Measurements from ENCODE around the gene CREBBP. TPM values are rescaled to one million over a fixed set of nuclear protein-coding genes. Genes with fewer than 3 reads are reported as not detected.

Gene CREBBP
- total RNA-seq, result 27.3 and 31.4 TPM in 2 replicates

DNA sequence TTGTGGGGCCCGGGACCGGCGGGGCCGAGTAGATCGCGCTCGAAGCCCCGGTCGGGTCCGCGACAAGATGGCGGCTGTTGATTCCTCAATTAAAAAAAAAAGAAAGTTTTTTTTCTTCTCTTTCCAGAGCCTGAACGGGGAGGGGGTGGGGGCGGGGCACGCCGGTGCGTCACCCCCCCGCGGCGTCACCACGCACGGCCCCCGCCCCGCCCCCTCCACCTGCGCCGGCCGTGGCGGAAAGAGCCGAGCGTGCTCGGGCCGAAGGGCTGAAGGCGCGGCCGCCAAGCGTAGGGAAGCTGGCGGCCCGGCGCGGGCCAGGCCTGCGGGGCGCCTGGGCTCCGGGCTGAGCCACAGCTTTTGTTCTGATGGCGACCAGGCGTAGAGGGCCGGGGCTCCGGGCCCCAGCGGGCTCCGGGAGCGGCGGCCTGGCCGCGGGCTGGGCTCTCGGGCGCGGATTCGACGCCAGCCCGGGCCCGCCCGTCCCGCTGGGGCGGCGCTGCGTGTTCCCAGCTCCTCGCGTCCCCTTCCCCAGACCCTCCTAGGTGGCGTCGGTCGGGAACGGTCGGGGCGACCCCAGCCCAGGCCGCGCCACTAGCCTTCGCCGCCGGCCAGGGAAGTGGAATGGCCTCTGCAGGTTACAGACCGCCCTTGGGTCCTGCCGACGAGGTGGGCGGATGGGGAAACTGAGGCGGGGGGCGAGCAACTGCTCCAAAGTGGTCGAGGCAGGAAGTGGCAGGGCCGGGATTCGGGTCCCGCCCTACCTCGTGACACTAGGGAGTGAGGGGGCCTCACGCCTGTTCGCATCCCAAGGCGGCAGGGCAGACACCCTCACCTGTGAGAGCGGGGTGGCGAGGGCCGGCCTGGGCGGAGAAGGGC lies at the start of gene CREBBP:
TSS of gene CREBBP (minus strand) at position 91 of the 876 bp plus-strand sequence. CDS start 797 bp downstream, outside the sequence.

DNA sequence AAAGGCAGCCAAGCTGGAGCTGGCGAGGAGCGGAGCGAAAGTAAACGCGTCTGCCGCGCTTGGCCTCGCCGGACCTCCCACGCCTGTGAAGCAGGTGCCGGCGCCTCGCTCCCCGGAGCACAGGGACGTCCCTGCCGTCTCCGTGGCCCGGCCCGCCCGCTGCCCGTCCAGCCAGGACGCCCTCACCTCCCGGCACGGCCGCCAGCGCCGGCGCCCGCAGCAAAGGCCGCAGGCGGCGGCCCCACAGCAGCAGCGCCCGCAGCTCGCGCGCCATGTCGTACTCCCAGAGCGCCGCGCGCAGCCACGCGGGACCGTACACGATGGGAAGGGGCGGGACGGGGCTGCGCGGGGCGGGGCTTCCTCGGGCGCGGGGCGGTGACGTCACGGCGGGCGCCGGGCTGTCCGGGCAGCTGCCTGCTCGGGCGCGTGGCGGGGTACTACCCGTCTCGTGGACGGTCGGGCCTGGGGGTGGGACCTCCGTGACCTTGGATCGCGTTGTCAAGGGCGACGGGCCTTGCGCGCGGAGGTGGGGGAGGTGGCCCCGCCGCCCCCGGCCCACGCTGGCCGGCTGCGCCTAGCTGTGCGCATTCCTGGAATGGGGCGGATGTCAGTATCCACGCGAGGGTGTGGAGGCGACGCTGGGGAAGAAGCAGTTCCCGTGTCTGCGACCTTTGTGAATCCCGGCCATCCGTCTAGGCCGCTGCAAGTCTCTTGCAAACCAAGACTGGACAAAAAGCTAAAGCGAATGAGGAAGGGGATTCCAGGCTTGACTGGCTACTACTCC lies 163.1 kb downstream of the CREBBP start, which contains the start of gene TRAP1:
TSS of gene TRAP1 (minus strand) at position 290 of the 784 bp plus-strand sequence. CDS start at position 274, 16 bp downstream.

Other genes starting within 250 kb of the CREBBP start
- gene DNASE1, start 226.0 kb downstream of the CREBBP start, total RNA-seq, result 10.8 and 10.9 TPM in 2 replicates
- 99.4 and 110 TPM in 2 replicates for gene TRAP1, start 163.2 kb downstream of the CREBBP start, total RNA-seq
- gene ADCY9, start 235.7 kb upstream of the CREBBP start, total RNA-seq, result 10.0 and 15.7 TPM in 2 replicates